HG02870 (cell line): ENCODE results near the gene TTC21A.
A peak's percentile ranks its signal among the peaks of the same experiment; 100 is the strongest.

Experiments
- ATAC-seq: cut with Tn5 transposase; IDR thresholded peaks from one replicate; pipeline ENCODE4 v1.9.1; 2021; ENCODE audit warnings: mild to moderate bottlenecking, moderate library complexity; ENCODE audit not compliant: unreplicated experiment

Gene TTC21A

GRCh38 chr3:39176025-39176714, 68.7 kb downstream of the TTC21A start:
- ATAC-seq: no peak

- ATAC-seq: no peak
Observed at GRCh38 chr3:39177708-39178332, 70.3 kb downstream of the TTC21A start.

DNA sequence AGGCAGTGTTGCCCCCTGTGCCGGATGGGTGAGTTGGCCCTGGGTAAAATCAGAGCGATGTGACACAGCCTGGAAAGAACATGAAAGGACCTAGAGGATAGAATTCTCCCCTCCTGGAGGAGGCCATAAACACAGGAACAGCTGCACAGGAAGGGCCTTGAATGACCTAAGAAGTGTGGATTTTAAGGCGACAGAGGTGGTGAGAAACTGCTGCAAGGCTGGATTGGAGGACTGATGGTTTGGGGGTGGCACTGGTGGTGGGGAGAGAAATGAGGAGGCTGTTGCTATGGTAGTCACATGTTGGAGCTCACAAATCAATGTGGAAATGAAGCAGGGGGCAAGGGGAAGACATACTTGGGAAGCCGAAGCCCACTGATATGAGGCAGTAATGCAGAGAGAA, 71.1 kb downstream of the TTC21A start:
- no peak for ATAC-seq

- no peak for ATAC-seq
Observed at GRCh38 chr3:39180183-39180545, 72.7 kb downstream of the TTC21A start.

DNA sequence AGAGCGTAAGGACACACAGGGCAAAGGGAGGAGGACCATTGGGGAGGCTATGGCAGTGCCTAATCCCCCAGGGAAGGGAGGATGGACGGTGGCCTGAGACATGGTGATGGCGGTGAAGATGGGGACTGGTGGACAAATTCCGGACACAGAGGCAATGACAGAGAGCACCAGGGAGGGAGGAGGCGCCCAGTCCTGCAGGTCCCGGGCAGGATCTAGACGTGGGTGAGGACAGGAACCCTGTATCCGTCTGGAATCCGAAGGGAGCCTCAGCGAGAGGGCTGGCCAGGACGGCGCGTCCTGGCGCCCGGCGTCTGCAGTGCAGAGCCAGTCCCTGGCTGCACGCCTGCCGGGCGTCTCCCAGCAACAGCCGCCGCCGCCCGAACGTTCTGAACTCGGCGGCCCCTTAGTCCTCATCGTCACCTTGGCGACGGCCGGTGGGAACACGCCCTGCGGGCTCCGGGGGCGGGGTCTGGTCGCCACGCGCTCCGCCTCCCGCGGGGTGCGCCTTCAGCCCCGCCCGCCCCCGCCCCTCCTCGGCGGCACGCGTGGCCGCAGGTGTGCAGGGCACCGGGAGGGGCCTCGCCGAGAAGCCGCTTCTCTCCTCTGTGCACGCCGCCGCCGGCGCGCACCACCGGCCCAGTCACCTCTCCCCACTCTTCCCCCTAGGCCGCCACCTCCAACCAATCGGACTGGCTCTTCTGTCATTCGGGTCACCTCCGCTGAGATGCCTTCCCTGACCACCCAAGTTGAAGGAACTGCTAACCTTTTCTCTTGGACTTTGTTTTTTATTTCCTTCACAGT, 73.3 kb downstream of the TTC21A start:
- peak; percentile 94 for ATAC-seq

DNA sequence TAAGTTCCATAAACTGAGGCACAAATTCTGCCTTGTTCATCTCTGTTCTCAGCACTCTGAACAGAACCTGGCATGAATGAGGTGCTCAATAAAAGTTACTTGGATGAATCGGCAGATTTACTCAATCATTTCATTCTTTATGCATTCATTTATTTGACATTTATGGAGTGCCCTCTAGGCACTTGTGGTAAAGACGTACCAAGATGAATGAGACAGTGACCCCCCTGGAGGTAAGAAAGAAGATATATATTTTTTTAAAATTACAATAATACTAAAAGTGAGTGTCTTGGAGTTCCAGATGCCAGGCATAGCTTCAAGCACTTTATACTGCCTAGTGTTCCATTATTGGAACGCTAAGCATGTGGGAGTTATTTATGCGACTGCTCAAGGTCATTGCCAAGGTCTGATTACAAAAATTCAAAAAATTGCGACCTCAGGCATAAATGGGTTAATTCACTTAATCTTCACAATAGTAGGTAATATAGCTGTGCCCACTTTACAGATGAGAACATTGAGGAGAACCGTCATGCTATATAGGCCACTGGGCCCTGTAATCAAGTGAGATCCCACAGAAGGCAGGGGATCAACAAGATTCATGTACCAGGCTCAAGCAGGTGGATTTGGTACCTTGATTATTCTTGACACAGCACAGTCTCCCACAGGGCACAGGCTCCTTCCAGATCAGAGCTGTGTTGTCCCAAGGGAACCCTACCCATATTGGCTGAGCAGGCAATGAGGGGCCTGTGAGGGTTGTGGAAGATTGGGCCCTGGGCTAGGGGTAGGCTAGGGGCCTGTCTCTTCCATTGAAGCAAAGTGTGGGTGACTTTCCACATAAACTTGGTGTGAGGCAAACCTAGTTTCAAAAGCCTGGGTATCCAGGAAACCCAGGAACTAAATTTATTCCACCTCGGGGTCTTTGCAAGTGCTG, 74.2 kb downstream of the TTC21A start:
- no peak for ATAC-seq

- no peak for ATAC-seq
Observed at GRCh38 chr3:39183211-39184080, 76.0 kb downstream of the TTC21A start.

DNA sequence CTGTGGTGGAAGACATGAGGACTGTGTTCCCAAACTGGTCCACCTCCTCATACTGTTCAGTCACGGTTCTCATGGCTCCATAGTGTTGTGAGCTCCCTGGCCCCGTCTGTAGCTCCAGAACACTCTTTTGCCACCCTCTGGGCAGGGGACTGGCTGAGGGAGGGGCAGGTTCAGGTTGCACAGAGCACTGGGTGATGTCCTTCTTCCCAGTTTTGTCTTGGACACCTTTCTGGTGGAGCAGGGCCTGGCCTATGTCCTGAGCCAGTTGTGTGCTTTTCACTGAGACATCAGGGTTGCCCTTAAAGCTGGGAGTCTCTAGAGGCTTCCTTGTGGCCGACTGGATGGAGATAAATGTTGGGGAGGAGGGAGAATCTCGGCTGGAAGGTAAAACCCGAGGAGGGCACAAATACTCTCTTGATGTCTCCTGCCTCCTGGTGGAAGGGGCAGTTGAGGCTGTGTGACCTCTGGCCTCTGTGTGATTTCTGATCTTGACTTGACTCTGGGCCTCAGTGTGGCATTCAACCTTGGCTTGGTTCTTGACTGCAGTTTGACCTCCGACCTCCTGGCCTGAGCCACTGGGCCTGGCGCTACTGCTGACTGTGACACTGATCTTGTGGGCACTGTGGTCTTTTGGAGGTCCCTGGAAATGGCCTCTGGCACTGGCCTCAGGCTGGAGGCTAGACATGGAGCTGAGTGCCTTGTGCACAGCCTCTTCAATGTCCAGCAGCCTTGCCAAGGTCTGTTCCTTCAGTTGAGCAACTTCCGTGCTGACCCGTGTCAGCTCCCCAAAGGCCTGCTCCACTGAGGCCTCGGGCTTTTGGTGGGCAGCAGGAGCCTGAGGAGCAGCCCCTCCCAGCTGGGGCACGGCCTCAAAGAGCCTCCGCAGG, 76.8 kb downstream of the TTC21A start:
- no peak for ATAC-seq

GRCh38 chr3:39184968-39185285, 77.4 kb downstream of the TTC21A start:
- ATAC-seq: no peak

- no peak for ATAC-seq
Observed at GRCh38 chr3:39185326-39185958, 78.0 kb downstream of the TTC21A start.

- no peak for ATAC-seq
Observed at GRCh38 chr3:39185959-39186691, 78.6 kb downstream of the TTC21A start.

GRCh38 chr3:39186692-39187151, 79.2 kb downstream of the TTC21A start:
- ATAC-seq: no peak

DNA sequence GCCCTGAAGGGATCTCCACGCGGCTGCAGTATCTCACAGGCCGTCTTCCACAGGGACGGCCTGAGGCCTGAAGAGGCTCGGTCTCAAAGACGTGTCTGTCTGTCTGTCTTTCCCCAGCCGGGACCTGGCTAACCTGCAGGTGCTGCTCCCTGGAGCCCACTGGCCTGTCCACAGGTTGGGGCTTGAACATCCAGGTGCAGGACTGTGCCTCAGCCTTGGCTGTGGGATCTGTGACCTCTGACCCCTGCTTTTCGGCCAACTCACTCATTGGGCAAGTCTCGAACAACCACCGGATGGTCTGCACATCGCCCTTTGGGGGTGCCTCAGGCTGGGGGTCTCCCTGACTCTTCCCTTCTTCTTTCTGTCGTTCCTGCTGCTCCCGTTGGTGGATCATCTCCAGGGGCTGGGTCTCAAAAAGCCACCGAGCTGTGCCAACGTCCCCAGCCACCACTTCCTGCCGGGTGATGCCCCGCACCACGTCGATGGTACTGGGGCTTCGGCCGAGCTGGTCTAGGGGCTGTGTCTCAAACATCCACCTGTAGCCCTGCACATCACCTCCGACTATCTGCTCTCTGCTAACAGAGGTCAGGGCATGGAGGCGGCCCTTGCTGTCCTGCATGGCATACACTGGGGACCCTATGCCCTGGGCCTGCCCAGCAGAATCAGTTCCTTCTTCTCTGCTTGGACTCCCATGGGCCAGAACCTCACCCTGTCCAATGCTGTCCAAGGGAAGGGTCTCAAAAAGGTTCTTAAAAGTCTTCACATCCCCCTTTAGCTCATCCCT, 80.1 kb downstream of the TTC21A start:
- ATAC-seq: no peak
